H7 (cell line): ENCODE data around the gene TNPO2. TPM values are rescaled to one million over a fixed set of nuclear protein-coding genes. Genes with fewer than 3 reads are reported as not detected.
"Not testable (repeated sequence)": the region's sequence is repeated elsewhere in the genome, so short reads cannot be mapped to it uniquely, and the experiment has no call there.

Experiments used
- DNase-seq: peaks from one replicate; pipeline ENCODE4 v3.0.0; 2012
- H3K27me3 ChIP-seq: 2 replicates; pipeline ENCODE4 v1.6.0; 2011; ENCODE audit warnings: mild to moderate bottlenecking, low read length; ENCODE audit not compliant: control insufficient read depth, insufficient read depth
- H3K36me3 ChIP-seq: replicated peaks from 2 replicates; pipeline ENCODE4 v1.5.1; 2011; ENCODE audit warnings: low read length; ENCODE audit not compliant: control insufficient read depth, insufficient read depth
- H3K4me3 ChIP-seq: 2 replicates; pipeline ENCODE4 v1.5.1; 2011; ENCODE audit warnings: low read depth, mild to moderate bottlenecking, control low read depth, low read length, moderate library complexity; ENCODE audit not compliant: insufficient read depth
- total RNA-seq: library from RNA; depleted of rRNA; stranded (reverse); fragments of >200 nt; shearing (Covaris generic); gene quantifications from 2 replicates; pipeline ENCODE4 v1.2.3, GENCODE V29; 2014

TNPO2 gene
- total RNA-seq, 1 experiment from 2014 or later, result 34.1 TPM

DNA sequence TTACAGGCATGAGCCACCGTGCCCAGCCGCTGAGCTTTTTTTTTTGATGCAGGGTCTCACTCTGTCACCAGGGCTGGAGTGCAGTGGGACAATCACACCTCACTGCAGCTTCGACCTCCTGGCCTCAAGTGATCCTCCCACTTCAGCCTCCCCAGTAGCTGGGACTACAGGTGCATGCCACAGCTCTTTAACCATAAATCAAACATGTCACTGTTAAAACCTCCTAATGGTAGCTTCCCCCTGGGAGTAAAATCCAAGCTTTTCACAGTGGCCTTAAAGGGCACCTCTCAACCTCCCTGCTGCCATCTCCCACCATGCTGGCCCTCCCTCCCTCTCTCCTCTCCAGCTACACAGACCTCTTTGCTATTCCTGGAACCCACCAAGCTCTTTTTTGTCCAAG is 37.9 kb downstream of the TNPO2 start:
- no peaks in the 10 kb centered on the region for H3K36me3 ChIP-seq
- H3K27me3 ChIP-seq, result no peaks in the 10 kb centered on the region
- no peak for DNase-seq
- no peak overlapping the region for H3K4me3 ChIP-seq

DNA sequence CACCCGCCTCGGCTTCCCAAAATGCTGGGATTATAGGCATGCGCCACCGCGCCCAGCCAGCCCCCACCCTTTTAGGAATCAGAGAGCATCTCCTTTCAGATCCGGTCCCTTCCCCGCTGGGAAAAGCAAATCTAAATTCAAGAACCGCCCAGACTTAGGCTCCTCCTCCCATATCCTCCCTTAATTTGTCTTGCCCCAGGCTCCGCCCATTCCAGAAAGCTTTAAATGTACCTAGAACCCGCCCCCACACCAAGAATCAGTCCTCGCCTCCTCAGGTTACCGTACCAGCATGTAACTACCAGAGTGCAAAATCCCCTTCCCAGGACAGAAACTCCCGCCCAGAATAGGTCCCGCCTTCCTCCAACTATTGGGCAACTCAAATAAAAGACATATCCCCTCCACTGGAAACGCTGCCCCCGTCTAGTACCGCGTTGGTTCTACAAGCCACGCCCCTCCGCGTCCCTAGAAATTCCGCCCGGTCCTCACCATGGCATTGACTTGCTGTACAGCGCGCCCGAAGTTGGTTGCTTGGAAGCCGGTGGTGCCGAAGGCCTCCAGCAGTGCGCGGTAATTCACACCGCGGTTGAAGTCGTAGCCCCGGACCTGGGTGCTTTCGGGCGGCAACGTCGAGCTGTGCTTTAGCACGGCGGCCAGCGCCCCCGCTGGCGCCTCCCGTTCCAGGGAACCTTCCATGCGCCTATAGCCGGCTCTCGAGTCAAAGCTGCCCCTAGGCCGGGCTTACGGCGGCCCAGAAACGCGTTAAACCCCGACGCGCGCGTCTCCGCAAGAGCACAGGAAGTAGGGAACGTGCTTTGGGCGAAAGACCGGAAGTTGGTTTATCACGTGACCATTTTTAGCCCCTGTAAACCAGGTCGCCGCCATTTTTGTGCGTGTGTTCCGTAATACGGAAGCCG is 42.4 kb downstream of the TNPO2 start, which contains the start of gene DHPS:
Gene DHPS (minus strand): TSS at position 807 of the 914 bp plus-strand sequence. CDS start 114 bp downstream, at position 693.
- Histone ChIP-seq H3K36me3 (peaks cover 16% of the 10 kb centered on the region), H3K27me3 (no peaks in the 10 kb centered on the region), H3K4me3 (peak within 1 kb of the TSS; percentile 100)
- DNase-seq, result peak; percentile 96

DNA sequence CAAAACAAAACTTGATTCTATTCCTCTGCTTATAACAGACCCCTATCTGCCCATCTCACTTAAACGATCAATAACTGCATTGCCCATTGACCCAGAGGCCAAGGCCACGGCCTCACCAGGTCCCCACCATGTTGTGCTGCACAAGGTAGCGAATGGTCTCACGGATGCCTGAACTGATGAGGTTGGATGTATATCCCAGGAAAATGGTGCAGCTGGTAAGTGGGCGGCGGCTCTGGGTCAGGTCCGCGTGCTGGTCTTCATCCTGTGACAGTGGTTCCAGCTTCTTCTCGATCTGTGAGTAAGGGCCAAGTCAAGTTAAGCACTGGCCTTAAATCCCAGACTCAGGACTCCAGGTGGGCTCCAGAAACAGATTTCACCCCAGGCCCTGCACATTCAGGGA is 43.7 kb downstream of the TNPO2 start:
- Histone ChIP-seq H3K4me3 (no peak overlapping the region), H3K27me3 (no peaks in the 10 kb centered on the region), H3K36me3 (peaks cover 25% of the 10 kb centered on the region)
- DNase-seq, result no peak

GRCh38 chr19:12678039-12678438 is 45.7 kb downstream of the TNPO2 start:
- DNase-seq, H3K4me3 ChIP-seq, H3K27me3 ChIP-seq: not testable (repeated sequence)
- peaks cover 30% of the 10 kb centered on the region for H3K36me3 ChIP-seq

- H3K27me3 ChIP-seq, result no peaks in the 10 kb centered on the region
- peaks cover 30% of the 10 kb centered on the region for H3K36me3 ChIP-seq
- no peak for DNase-seq
- H3K4me3 ChIP-seq, result no peak overlapping the region
Measured at GRCh38 chr19:12676928-12677327, 46.8 kb downstream of the TNPO2 start.

DNA sequence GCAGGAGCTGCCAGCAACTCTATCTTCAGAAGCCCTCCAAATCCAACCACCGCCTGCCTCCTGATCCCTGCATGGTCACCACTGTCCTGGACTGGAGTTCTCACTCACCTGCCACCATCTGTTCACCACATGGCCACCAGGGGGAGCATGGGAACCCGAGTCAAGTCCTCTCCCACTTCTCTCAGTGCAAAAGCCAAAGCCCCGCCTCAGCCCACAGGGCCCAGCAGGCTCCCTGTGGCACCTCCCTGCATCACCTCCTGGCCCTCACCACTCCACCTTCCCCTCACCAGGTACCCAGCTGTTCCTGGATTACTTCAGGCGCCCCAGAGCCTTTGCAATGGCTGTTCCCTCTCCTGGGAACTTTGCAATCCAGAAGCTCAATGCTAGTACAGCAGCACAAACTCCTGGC is 47.3 kb downstream of the TNPO2 start:
- Histone ChIP-seq H3K4me3 (no peak overlapping the region), H3K36me3 (peaks cover 30% of the 10 kb centered on the region), H3K27me3 (no peaks in the 10 kb centered on the region)
- DNase-seq, result peak; percentile 96

GRCh38 chr19:12675940-12676339 is 47.8 kb downstream of the TNPO2 start:
- H3K4me3 ChIP-seq, result no peak overlapping the region
- no peak for DNase-seq
- peaks cover 30% of the 10 kb centered on the region for H3K36me3 ChIP-seq

DNA sequence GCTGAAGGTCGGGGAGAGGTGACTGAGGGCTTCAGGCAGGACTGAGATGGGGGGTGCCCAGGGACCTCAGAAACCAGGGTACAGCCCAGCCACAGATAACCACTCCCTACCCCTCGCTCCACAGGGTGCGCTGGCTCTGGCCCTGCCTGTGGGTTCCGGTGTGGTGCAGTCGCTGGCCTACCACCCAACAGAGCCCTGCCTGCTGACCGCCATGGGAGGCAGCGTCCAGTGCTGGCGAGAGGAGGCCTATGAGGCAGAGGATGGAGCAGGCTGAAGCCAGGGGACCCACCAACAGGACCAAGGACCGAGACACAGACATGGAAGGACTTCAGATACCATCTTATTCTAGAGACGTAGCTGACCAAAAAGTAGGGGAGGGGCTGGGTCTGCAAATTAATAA is 48.3 kb downstream of the TNPO2 start:
- peaks cover 30% of the 10 kb centered on the region for H3K36me3 ChIP-seq
- no peak overlapping the region for H3K4me3 ChIP-seq
- no peaks in the 10 kb centered on the region for H3K27me3 ChIP-seq
- DNase-seq, result no peak

More at GRCh38 chr19:12675940-12676339, 47.8 kb downstream of the TNPO2 start:
- H3K27me3 ChIP-seq, result no peaks in the 10 kb centered on the region

DNA sequence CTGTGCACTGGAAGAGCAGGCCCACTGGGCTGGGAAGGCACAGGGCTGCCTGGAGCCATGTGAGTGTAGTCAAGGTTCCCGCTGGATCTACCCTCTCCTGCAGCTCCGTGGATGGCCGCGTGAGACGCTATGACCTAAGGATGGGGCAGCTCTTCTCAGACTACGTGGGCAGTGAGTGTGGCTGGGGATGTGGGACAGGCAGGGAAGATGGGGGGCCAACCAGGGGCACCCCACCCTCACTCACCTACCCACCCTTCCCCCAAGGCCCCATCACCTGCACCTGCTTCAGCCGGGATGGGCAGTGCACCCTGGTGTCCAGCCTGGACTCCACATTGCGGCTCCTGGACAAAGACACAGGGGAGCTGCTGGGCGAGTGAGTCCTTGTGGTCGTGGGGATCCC is 51.0 kb downstream of the TNPO2 start:
- DNase-seq, result peak; percentile 46
- Histone ChIP-seq H3K36me3 (peaks cover 19% of the 10 kb centered on the region), H3K4me3 (no peak overlapping the region)

DNA sequence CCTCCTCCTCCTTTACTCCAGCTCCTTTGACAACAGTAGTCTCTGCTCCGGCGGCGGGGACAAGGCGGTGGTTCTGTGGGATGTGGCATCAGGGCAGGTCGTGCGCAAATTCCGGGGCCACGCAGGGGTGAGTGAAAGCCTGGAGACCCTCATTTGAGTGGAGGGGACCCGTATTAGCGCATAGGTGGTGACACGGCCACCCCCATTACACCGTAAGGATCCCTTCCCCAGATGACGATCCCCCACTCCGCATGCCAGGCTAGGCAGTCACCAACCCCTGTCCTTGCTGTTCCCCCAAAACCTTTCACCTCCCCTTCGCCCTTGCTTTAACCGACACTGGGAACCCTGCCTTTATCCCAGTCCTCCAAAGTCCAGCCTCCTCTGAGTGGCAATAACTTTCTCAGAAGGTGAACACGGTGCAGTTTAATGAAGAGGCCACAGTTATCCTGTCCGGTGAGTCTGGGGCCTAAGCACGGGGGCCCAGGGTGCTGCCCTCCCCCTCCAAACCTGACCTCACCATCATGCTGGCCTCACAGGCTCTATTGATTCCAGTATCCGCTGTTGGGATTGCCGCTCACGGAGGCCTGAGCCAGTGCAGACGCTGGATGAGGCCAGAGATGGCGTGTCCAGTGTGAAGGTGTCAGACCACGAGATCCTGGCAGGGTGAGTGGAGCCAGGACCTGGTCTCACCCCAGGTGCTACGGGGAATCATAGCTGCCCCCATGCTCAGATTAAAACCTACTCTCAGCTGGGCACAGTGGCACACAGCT is 53.4 kb downstream of the TNPO2 start:
- Histone ChIP-seq H3K27me3 (no peaks in the 10 kb centered on the region), H3K36me3 (peaks cover 5% of the 10 kb centered on the region), H3K4me3 (peak overlapping the region; percentile 87)
- DNase-seq, result no peak

More for the DNA sequence above, 51.0 kb downstream of the TNPO2 start:
- no peaks in the 10 kb centered on the region for H3K27me3 ChIP-seq

DNA sequence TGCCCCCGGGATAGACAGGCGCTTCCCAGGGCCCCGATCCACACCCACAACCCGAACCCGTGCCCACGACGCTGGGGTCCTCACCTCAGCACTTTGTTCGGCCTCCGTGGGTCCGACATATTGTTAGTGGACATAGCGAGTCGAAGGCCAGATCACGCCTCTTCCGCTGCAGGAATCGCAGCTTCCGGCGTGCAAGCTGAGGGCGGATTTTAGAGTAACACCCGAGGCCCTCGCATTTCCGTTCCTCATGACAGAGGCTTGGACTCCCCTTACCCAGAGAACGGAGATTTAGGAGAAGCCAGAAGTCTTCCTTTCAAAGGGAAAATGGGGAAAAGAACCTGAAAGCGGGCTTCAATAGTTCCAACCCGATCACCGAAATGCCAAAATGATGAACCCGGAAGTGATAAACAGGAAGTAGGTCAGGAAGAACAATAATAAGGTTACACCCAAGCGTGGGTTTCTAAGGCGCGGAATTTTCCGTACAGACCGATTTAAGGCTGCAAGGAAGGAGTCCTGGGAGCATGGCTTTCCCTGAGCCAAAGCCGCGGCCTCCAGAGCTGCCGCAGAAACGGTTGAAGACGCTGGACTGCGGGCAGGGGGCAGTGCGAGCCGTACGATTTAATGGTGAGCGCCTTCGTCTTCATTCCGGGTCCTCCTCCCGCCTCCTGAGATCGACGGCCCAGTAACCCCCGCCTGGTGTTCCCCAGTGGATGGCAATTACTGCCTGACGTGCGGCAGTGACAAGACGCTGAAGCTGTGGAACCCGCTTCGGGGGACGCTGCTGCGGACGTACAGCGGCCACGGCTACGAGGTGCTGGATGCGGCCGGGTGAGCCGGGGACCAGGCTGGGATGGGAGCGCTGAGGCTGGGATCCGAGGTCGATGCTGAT is 54.2 kb downstream of the TNPO2 start:
- peak overlapping the region; percentile 87 for H3K4me3 ChIP-seq
- H3K36me3 ChIP-seq, result peaks cover 7% of the 10 kb centered on the region
- DNase-seq, result peak; percentile 86
- H3K27me3 ChIP-seq, result no peaks in the 10 kb centered on the region

DNA sequence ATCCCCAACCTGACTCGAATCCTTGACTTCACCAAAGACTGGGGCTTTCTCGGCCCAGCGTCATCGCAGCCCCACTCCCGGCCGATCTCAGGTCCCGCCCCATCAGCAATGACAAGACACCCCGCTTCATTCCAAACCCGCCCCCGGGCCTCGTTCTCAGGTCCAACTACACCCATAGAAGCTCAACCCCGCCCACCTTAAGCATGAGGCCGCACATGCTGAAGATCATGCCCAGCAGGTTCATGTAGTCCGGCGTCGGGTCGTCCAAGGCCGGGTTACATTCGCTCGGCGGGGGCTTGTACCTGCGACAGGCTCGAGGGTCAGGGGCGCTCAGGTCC is 54.8 kb downstream of the TNPO2 start:
- H3K36me3 ChIP-seq, result peaks cover 4% of the 10 kb centered on the region

GRCh38 chr19:12668346-12668745 is 55.4 kb downstream of the TNPO2 start:
- peaks cover 6% of the 10 kb centered on the region for H3K36me3 ChIP-seq
- H3K4me3 ChIP-seq, result peak overlapping the region; percentile 87
- no peaks in the 10 kb centered on the region for H3K27me3 ChIP-seq
- DNase-seq, result no peak

More for the DNA sequence above, 54.8 kb downstream of the TNPO2 start:
- peak; percentile 77 for DNase-seq
- Histone ChIP-seq H3K4me3 (peak overlapping the region; percentile 87), H3K27me3 (no peaks in the 10 kb centered on the region)

GRCh38 chr19:12667731-12668302 is 55.9 kb downstream of the TNPO2 start:
- no peak for DNase-seq
- Histone ChIP-seq H3K27me3 (no peaks in the 10 kb centered on the region), H3K36me3 (peaks cover 6% of the 10 kb centered on the region), H3K4me3 (no peak overlapping the region)
